Activated T-cell treated with anti-CD3 and anti-CD28 coated beads, Interleukin-2, amount 50 U/mL, for 1 hour (primary cell): Measurements from ENCODE around the gene FAM3A.
"Not testable (repeated sequence)": the region's sequence is repeated elsewhere in the genome, so short reads cannot be mapped to it uniquely, and the experiment has no call there.

Experiments used
- DNase-seq: peaks from one replicate; pipeline ENCODE4 v3.0.0-alpha.2; 2020

The FAM3A gene

DNA sequence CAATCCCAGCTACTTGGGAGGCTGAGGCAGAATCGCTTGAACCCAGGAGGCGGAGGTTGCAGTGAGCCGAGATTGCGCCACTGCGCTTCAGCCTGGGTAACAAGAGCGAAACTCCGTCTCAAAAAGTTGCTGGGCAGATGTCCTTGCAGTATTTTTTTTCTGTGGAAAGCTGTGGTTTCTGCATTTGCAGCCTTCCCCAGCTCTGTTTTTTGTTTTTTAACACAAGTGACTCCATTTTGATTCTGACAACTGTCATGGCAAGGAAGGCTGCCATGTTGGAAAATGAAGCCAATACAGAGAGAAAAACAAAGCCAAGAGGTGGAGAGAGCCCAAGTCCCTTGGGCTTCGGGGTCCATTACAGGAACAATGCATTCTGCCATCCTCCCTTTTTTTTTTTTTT lies 13.9 kb downstream of the FAM3A start:
- DNase-seq: no peak

DNA sequence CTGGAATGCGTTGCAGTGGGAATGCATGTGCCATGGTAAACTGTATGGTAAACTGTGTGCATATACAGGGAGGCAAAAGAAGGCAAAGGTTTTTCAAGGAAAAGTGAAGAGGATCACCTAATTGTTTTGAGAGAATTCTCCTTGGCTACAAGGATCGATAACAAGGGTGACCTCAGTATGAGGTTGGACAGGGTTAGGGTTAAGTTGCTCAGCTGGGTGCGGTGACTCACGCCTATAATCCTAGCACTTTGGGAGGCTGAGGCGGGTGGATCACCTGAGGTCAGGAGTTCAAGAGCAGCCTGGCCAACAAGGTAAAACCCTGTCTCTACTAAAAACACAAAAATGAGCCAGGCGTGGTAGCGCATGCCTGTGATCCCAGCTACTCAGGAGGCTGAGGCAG lies 14.6 kb downstream of the FAM3A start:
- DNase-seq: not testable (repeated sequence)

DNA sequence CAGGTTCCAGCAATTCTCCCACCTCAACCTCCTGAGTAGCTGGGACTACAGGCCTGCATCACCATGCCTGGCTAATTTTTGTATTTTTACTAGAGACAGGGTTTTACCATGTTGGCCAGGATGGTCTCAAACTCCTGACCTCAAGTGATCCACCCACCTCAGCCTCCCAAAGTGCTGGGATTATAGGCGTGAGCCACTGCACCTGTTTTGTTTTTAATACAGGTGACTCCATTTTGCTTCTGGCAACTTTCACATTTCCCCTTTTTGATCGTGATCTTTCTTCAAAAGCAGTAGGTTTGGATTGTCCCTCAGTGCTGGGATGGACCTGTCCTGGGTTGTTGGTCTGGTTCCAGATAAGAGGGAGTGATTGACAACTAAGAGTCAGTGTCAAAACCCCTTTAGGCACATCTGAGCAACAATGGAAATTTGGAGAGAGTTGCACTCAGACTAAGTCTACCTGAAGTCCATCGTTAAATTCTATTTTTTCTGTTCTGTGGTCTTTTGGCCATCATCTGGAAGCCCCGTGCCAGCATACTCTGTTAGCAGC lies 19.4 kb downstream of the FAM3A start:
- DNase-seq: not testable (repeated sequence)

DNA sequence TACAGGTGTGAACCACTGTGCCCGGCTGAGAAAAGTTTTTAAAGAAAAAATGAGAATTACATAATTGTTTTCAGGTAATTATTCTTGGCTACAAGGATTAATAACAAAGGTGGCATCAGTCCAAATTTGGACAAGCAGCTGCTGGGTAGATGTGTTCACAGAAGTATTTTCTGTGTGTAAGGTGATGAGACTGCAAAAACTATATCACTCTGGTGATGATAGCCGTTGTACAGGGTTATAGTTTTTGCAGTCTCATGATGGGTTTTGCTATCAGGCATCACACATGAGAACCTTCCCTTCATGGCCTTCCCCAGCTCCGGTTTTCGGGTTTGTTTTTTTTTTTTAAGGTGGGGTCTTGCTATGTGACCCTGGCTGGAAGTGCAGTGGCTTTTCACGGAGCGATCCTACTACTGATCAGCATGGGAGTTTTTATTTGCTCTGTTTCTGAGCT lies 20.5 kb downstream of the FAM3A start:
- no peak for DNase-seq

DNA sequence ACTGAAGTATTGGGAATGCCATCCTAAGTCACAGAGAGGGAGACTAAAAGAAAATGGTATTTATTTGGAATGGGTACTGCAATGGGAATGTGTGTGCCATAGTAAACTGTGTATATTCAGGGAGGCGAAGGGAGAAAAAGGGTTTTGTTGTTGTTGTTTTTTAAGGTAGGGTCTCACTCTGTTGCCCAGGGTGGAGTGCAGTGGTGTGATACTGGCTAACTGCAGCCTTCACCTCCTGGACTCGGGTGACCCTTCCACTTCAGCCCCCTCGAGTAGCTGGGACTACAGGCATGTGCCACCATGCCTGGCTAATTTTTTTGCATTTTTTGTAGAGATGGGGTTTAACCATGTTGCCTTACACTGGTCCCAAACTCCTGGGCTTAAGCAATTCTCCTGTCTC lies 21.3 kb downstream of the FAM3A start:
- no peak for DNase-seq

DNA sequence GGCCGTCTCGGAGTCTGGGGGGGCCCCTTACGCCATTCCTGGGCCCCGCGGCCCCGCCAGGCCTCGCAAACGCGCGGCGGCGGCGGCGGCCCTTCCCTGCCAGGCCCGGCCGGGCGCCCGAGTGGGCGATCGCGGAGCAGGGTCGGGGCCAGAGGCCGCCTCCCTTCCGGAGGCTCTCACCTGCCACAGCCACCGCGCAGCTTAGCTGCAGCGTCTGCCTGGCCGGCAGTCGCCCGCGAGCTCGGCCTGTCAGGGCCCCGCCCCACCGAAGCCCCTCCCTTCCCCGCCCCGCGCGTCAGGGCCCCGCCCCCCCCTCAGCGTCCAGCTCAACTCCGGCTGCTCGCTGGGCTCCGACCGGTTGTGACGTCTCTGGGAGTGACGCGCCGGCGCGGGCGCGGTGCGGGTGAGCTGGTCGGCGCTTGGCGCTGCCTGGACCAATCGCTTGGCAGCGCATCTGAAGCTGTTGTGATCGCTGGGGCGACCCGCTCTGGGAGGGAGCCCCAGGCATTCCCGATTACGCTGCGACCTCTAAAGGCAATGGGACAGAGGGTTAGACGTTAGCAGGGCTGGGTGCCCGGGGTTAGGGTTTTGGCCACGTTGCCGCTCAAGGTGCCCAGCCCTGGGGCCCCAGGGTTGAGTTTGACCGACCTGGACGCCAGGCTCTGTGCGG lies 25.5 kb downstream of the FAM3A start, which contains the start of gene SLC10A3:
Gene SLC10A3 (minus strand): TSS at position 216 of the 670 bp plus-strand sequence. CDS start 1,689 bp downstream, outside the sequence.
- peak; percentile 87 for DNase-seq

DNA sequence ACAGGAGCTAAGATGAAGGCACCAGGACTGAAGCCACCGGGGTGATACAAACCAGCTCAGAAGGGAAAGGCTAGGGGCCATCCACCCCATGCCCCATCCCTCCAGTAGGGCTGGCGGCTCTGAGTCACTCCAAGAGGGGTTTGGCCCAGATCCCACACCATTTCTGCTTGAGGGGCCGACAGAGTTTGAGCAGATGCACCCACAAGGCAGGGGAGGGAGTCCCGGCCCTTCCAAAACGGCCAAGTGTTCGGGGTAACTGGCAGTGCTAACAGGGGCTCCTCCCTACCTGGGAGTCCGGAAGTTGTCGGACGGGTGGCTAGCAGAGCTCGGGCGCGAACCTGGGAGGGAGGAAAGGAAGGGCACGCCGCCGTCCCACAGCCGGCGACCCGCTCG lies 26.0 kb downstream of the FAM3A start:
- DNase-seq: peak; percentile 36

DNA sequence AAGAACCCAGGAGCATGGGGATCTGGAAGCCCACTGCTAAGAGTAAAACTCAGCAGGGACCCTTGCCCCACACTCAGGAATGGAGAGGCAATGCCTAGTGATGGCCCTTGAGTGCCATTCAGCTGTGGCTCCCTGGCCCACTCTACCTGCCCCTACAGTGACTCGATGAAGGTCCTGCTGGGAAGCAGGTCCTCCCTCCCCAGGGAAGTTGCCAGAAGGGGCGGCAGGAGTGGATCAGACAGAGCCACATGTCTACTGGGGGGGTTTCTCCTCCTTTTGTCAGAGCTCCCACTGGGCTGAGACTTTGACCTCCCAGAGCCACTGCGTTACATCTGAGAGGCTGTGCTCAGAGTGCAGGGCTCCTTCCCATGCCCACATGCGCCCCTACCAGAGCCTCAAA lies 26.9 kb downstream of the FAM3A start:
- no peak for DNase-seq

DNA sequence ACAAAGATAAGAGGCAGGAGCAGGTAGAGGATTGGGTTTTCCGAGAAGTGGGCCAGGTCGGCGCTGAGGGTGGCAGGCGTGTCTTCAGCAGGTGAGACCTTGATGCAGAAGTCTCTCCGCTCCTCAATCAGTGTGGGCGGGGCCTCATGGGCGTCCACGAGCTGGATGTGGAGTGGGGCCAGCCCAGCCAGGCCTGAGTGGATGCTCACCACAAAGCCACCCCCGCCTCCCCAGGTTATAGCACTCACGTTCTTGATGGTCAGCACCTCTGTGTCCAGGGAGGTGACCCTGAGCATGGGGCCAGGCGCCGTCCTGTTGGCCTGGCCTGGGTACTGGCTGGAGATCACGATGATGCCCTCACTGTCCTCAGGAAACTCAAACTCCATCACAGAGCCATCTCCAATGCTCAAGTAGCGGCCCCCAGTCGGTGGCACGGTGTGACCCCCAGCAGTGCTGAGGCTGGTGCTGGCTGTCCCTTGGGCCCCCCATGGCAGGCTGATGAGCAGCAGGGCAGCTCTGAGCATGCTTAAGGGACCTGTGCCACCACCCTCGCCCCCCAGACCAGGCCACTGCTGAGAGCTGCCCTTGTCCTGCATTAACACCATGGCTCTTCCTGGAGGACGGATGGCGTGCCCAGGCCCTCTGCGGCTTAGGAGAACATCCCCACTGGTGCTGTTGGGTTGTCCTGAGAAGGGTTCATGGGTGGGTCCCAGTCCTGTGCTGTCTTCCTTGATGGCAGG lies 27.5 kb downstream of the FAM3A start:
- no peak for DNase-seq

DNA sequence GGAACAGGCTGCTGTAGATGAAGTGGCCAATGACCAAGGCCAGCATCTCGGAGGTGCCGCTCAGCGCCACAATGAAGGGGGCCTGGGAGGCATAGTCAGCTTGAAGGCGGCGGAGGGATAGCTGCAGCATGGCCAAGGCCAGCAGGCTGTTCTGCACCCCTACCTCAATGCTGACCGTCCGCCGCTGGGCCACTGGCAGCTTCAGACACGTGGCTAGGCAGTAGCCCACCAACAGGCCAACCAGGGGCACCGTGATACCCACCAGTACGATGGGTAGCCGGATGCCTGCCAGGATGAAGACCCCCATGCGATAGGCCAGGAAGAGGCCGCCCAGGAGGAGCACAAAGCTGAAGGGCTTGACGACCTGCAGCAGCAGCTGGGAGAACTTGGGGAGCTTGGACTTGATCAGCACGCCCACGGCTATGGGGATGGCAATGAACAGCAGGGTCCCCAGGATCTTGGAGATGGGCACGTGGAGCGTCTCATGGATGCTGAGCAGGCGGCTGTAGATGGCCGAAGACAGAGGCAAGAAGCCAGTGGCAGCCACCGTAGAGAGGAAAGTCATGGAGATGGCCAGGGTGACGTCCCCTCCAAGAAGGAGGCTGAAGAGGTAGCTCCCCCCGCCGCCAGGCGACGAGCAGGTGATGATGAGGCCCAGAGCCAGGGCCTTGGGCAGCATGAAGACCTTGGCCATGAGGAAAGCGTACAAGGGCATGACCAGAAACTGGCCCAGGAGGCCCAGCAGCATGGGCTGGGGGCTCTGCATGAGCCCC lies 28.3 kb downstream of the FAM3A start:
- no peak for DNase-seq

DNA sequence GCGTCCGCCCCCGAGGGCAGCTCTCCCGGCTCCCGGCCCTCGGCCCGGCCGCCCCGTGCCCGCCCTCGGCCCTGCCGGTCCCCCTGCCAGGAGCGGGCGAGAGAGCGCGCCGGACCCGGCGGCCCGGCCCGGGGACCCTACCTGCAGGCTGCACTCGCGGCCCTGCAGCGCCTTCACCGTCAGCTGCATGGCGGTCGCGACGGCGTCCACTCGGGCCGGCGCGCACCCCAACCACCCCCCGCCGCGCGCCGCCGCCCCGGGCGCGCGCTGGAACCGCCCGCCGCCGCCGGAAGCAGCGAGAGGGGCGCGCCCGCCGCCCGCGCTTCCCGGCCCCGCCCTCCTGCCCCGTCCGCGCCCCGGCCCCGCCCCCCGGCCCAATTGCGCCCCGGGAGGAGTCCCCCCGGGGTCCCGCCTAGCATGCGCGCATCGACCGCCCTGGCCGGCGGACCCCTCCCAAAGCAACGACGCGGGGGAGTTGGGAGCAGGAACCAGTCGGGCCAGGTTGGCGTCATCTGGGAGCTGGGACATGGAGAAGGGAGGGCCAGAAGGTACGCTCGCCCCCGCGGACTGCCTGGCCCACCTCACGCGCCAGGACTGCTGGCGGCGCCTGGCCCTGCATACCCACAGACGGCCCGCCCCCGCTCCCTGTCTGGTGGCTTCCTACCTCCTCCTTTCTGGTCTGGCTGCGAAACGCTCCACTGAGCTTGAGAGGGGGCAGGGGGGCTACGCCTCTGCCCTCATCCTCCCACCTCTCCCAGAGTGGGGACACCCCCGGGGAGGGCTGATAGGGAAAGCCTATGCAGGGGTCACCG lies 29.4 kb downstream of the FAM3A start, which contains the start of gene UBL4A:
Gene UBL4A (minus strand): TSS at position 220 of the 812 bp plus-strand sequence. CDS start 31 bp downstream, at position 189.
- DNase-seq: peak; percentile 68

DNA sequence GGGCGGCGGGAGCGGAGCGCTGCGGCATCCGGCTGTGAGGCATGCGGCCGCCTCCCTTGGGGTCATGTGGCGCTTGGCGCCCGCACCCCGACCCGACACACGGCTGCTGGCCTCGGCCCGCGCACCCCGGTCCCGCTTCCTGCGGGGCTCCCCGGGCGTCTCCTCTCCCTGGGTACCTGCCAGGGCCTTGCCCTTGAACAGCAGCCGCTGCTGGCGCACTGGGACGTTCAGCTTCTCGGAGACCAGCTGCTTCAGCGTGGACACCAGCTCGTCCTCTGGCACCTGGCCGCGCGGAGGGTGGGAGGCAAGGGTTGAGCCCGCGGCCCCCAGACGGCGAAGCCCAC lies 30.0 kb downstream of the FAM3A start:
- DNase-seq: peak; percentile 53

DNA sequence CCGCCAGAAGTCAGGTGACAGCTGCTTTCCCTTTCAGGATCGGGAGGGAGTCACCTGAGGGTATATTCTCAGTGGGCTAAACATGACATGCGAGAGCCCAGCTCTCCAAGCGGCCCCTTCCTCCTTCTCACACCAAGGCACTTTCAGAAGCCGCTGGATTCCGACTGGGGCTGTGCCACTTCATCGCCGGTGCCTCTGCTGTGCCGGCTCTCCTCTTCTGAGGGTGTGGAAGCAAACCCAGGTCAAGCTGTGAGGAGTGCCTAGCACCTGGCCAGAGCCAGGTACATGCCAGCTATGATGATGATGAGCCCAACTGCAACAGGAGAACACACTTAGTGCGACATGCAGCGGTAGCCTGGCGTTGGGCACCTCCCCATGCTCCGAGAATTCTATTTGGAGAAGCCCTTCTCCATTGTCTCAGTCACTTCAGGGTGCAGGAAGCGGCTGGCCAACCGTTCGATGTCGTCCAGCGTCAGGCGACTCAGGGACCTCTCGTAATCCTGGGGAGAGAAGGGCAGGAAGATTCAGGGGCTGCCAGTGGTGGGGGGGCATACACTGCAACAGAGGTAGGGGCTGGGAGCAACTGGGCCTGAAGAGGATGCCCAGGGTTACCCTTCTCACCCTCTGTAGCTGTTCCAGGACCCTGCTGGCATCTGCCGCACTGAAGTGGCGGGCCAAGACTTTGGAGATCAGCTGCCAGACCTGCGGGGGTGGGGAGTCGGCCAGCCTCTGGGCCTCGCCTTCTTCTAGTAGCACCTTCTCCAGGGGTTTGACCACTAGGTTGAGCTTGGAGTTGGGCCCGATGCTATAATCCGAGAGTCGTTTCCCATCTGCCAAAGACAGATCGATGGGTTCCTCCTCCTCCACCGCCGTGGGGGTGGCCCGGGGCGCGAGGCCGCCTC lies 30.6 kb downstream of the FAM3A start:
- DNase-seq: no peak

DNA sequence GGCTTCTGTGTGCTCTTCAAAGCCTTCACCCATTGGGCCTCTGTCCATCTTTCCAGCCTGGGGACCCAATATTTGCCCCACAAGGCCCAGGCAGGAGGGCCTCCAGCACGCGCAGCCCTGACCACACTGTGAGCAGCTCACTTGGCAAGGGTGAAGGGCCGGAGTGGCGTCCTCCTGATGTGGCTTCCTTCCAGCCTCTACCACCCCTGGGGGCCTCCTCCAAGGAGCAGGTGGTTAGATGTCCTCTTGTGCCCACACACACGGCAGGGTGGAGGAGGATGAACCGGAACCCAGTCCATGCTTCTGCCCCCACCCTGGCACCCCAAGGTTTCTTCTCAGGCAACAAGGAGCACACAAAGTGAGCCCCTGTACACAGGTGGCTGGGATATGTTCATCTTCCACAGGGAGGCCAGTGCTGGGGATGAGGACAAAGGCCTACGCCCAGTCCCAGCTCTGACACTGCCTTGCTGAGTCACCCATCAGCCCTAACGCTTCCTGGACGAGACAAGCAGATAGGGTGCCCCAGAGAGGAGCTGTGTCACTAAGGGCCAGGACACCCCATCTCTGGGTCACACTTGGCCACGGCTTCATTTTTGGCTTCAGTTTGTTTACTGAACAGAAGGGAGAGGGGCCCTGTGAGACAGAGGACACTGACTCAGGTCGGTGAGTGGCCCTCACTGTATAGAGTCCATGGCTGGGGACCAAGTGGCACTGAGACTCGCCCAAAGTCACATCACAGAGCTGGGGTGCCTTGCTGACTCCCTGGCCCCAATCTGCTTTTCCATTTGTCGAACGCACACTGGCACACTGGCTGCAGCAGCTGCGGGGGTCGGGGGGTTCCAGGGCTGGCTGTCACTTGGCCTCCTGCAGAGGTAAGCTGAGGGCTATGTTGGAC lies 31.5 kb downstream of the FAM3A start:
- DNase-seq: no peak

DNA sequence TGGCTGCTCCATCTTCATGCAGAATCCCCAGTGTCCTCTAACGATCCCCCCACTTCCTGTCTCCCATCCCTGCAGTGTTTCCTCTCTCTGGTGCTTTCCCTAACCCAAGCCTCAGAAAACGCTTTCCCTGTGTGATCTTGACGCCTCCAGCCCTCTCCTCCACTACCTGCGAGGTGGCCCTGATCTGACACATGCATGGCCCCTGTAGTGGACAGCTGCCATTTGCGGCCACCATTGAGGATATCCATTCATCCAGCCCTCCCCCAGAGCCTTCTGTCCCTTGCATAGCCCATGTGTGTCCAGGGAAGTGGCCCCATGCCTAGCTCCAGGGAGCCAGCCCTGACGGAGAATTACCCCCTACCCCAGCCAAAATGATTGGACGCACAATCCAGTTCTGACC lies 32.7 kb downstream of the FAM3A start:
- DNase-seq: no peak

DNA sequence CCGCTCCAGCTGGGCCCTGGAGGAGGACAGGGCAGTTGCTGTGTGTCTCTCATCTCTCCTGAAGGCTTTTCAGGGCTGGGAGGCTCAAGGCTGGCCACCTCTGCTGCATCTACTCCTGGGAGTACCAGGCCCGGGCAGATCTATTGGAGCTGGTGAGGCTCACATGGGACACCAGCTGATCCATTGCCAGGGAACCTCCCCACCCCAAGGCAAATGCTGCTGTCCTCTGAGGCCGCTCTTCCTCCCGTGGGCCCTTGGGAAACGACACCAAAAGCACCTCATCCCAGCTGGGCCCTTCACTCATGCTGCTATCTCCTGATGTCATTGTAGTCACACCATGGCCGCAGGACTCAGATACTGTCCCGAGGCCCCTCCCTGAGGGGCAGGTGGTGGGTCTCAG lies 33.2 kb downstream of the FAM3A start:
- DNase-seq: no peak

DNA sequence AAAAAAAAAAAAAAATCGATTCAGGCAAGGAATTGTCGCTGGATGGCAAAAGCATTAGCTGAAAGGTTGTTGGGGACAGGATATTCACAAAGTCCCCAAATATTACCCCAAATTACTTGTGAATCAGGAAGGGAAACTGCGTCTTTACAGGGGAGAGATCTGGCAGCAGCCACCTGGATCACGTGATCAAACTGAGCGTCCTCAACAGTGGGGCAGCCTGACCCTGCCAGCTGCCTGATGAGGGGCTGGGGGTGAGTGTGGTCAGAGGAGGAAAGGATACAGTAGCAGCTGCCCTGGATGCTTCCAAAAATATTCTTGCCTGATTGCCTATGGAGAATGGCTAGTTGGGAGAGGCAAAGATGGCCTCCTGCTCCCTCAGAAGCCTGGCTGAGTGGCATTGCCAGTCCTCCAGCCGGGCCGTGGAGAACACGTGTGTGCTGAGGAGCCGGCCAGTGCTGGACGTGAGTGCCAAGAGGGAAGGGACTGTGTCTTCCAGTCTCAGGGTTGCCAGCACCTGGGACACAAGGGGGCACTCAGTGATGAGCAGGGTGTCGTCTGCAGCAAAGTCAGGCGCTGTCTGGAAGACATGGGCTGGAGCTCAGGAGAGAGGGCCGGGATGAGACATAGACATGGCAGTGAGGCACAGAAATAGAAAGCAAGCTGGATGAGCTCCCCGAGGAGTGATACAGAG lies 34.0 kb downstream of the FAM3A start:
- DNase-seq: no peak

DNA sequence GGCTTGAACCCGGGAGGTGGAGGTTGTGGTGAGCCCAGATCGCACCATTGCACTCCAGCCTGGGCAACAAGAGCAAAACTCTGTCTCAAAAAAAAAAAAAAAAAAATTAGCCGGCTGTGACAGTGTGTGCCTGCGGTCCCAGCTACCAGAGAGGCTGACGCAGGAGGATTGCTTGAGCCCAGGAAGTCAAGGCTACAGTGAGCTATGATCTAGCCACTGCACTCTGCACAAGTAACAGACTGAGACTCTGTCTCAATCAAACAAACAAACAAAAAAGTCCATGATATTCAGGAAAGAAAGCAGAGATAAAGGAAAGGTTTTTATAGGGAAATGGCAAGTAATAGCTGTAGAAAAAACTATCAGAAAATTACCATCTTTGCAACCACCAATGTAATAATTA lies 34.8 kb downstream of the FAM3A start:
- no peak for DNase-seq
